ENCODE measurements around the gene NEAT1. TPM values are rescaled to one million over a fixed set of nuclear protein-coding genes. Genes with fewer than 3 reads are reported as not detected.

The NEAT1 gene
- total RNA-seq, 4 donors from 2014 or later = 30.6 to 705 (median 357) TPM

GRCh38 chr11:65392899-65393298 is 29.7 kb upstream of the NEAT1 start:
- no peak for DNase-seq
- Histone ChIP-seq H3K4me1 (peaks cover 39 to 43% (median 39%) of the 10 kb centered on the region in 3 donors), H3K27ac (no peak overlapping the region)

GRCh38 chr11:65393513-65394079 is 29.0 kb upstream of the NEAT1 start:
- TF ChIP-seq POLR2A (IDR thresholded peaks at IDR 0.05) = no peak
- no peak for TF ChIP-seq CTCF (IDR thresholded peaks at IDR 0.05)
- Histone ChIP-seq H3K27me3 (no peaks in the 10 kb centered on the region), H3K4me3 (no peak overlapping the region), H3K36me3 (peaks cover 39 to 96% (median 40%) of the 10 kb centered on the region in 3 donors), H3K27ac (no peak overlapping the region), H3K9me3 (no peaks in the 10 kb centered on the region), H3K4me1 (peaks cover 32 to 36% (median 32%) of the 10 kb centered on the region in 3 donors)
- WGBS, 2 donors = 74 to 96% methylated on average over 4 to 6 of the region's 17 CpGs
- intact Hi-C loops (cut with DNase I) = no loop called here
- DNase-seq = no peak

More at GRCh38 chr11:65392899-65393298, 29.7 kb upstream of the NEAT1 start:
- H3K9me3 ChIP-seq = no peaks in the 10 kb centered on the region
- peaks cover 33 to 89% (median 33%) of the 10 kb centered on the region in 3 donors for H3K36me3 ChIP-seq
- no peaks in the 10 kb centered on the region for H3K27me3 ChIP-seq
- no peak for TF ChIP-seq POLR2A (IDR thresholded peaks at IDR 0.05)
- no peak for TF ChIP-seq CTCF (IDR thresholded peaks at IDR 0.05)
- 88 to 91% methylated on average over 4 of the region's 5 CpGs for WGBS, 2 donors
- intact Hi-C loops (cut with DNase I) = no loop called here
- no peak overlapping the region for H3K4me3 ChIP-seq

- H3K27ac ChIP-seq = no peak overlapping the region
- DNase-seq = no peak
- TF ChIP-seq CTCF (IDR thresholded peaks at IDR 0.05) = no peak
- no peak for TF ChIP-seq POLR2A (IDR thresholded peaks at IDR 0.05)
- peaks cover 26 to 30% (median 27%) of the 10 kb centered on the region in 3 donors for H3K4me1 ChIP-seq
- intact Hi-C loops (cut with DNase I) = no loop called here
- H3K27me3 ChIP-seq = no peaks in the 10 kb centered on the region
- H3K9me3 ChIP-seq = no peaks in the 10 kb centered on the region
- 86 to 100% methylated on average over 1 to 5 of the region's 20 CpGs for WGBS, 2 donors
- H3K36me3 ChIP-seq = peaks cover 41 to 98% (median 41%) of the 10 kb centered on the region in 3 donors
- no peak overlapping the region for H3K4me3 ChIP-seq
Measured at GRCh38 chr11:65394125-65394536, 28.5 kb upstream of the NEAT1 start.

GRCh38 chr11:65395961-65396530 is 26.6 kb upstream of the NEAT1 start:
- intact Hi-C loops (cut with DNase I) = no loop called here
- WGBS, 2 donors = 70 to 96% methylated on average over 1 to 4 of the region's 15 CpGs
- Histone ChIP-seq H3K27me3 (no peaks in the 10 kb centered on the region), H3K4me3 (no peak overlapping the region), H3K4me1 (peaks cover 7 to 11% (median 9%) of the 10 kb centered on the region in 3 donors), H3K27ac (no peak overlapping the region), H3K36me3 (peaks cover 57 to 98% (median 61%) of the 10 kb centered on the region in 3 donors), H3K9me3 (no peaks in the 10 kb centered on the region)
- DNase-seq = no peak
- TF ChIP-seq POLR2A (IDR thresholded peaks at IDR 0.05) = no peak
- TF ChIP-seq CTCF (IDR thresholded peaks at IDR 0.05) = no peak

Measured in esophagus squamous epithelium (tissue), 5 donors.